ENCODE results near the gene ABCA3. TPM values are rescaled to one million over a fixed set of nuclear protein-coding genes. Genes with fewer than 3 reads are reported as not detected.

The ABCA3 gene
- total and polyA plus RNA-seq, 2 donors (not counting 1 experiment from before 2014, with no cell fraction given): 1.7 to 6.1 TPM

- Histone ChIP-seq H3K27me3 (ENCODE audit: control insufficient read depth, insufficient read depth, low read length) (no peaks in the 10 kb centered on the region), H3K4me1 (ENCODE audit: control insufficient read depth, extremely low read depth, insufficient read depth, low read length) (no peaks in the 10 kb centered on the region), H3K27ac (ENCODE audit: insufficient read depth, low read length) (no peak overlapping the region), H3K9ac (ENCODE audit: insufficient read depth, low read length) (no peak overlapping the region), H3K4me3 (replicated peaks in 1 of 4; ENCODE audit: control extremely low read depth in 1 of 4, insufficient read depth in 1 of 4, low read depth in 3 of 4, low read length in 4 of 4) (no peak overlapping the region), H3K9me3 (ENCODE audit: control insufficient read depth, insufficient read depth, low read depth, low read length) (no peaks in the 10 kb centered on the region), H3K79me2 (ENCODE audit: control insufficient read depth, insufficient read depth, low read length) (peaks cover 6% of the 10 kb centered on the region), H2AFZ (ENCODE audit: low read length) (no peak overlapping the region), H4K20me1 (ENCODE audit: control insufficient read depth, extremely low read depth, insufficient read depth, low read length) (no peaks in the 10 kb centered on the region), H3K4me2 (ENCODE audit: extremely low read depth, insufficient read depth, low read length) (no peak overlapping the region), H3K36me3 (ENCODE audit: control insufficient read depth, insufficient read depth, low read length) (peaks cover 26% of the 10 kb centered on the region)
- TF ChIP-seq EZH2 (IDR thresholded peaks at IDR 0.05; ENCODE audit: low read length, missing control alignments) (no peak), CTCF (conservative IDR thresholded peaks at IDR 0.05 in 1 of 2, IDR thresholded peaks at IDR 0.05 in 1 of 2; ENCODE audit: low read depth in 1 of 2, low read length in 2 of 2) (no peak)
- DNase-seq (ENCODE audit: low read depth in 2 of 2): no peak
These were observed 95.4 kb downstream of the ABCA3 start for GRCh38 chr16:2244926-2245795.

GRCh38 chr16:2244301-2244700 is 96.2 kb downstream of the ABCA3 start:
- no peaks in the 10 kb centered on the region for H3K27me3 ChIP-seq (ENCODE audit: control insufficient read depth, insufficient read depth, low read length)
- no peaks in the 10 kb centered on the region for H4K20me1 ChIP-seq (ENCODE audit: control insufficient read depth, extremely low read depth, insufficient read depth, low read length)
- TF ChIP-seq CTCF (conservative IDR thresholded peaks at IDR 0.05 in 1 of 2, IDR thresholded peaks at IDR 0.05 in 1 of 2; ENCODE audit: low read depth in 1 of 2, low read length in 2 of 2) (no peak), EZH2 (IDR thresholded peaks at IDR 0.05; ENCODE audit: low read length, missing control alignments) (no peak)
- H3K36me3 ChIP-seq (ENCODE audit: control insufficient read depth, insufficient read depth, low read length): peaks cover 26% of the 10 kb centered on the region
- H3K9ac ChIP-seq (ENCODE audit: insufficient read depth, low read length): no peak overlapping the region
- H3K4me1 ChIP-seq (ENCODE audit: control insufficient read depth, extremely low read depth, insufficient read depth, low read length): no peaks in the 10 kb centered on the region
- H3K4me3 ChIP-seq (replicated peaks in 1 of 4; ENCODE audit: control extremely low read depth in 1 of 4, insufficient read depth in 1 of 4, low read depth in 3 of 4, low read length in 4 of 4): no peak overlapping the region
- no peaks in the 10 kb centered on the region for H3K9me3 ChIP-seq (ENCODE audit: control insufficient read depth, insufficient read depth, low read depth, low read length)
- no peak overlapping the region for H2AFZ ChIP-seq (ENCODE audit: low read length)
- no peak for DNase-seq (ENCODE audit: low read depth in 2 of 2)
- peaks cover 4% of the 10 kb centered on the region for H3K79me2 ChIP-seq (ENCODE audit: control insufficient read depth, insufficient read depth, low read length)
- H3K27ac ChIP-seq (ENCODE audit: insufficient read depth, low read length): no peak overlapping the region
- no peak overlapping the region for H3K4me2 ChIP-seq (ENCODE audit: extremely low read depth, insufficient read depth, low read length)

GRCh38 chr16:2243781-2244180 is 96.7 kb downstream of the ABCA3 start:
- Histone ChIP-seq H3K4me2 (ENCODE audit: extremely low read depth, insufficient read depth, low read length) (no peak overlapping the region), H3K9ac (ENCODE audit: insufficient read depth, low read length) (no peak overlapping the region), H3K27me3 (ENCODE audit: control insufficient read depth, insufficient read depth, low read length) (no peaks in the 10 kb centered on the region), H3K4me3 (replicated peaks in 1 of 4; ENCODE audit: control extremely low read depth in 1 of 4, insufficient read depth in 1 of 4, low read depth in 3 of 4, low read length in 4 of 4) (no peak overlapping the region), H4K20me1 (ENCODE audit: control insufficient read depth, extremely low read depth, insufficient read depth, low read length) (no peaks in the 10 kb centered on the region), H3K4me1 (ENCODE audit: control insufficient read depth, extremely low read depth, insufficient read depth, low read length) (no peaks in the 10 kb centered on the region), H3K36me3 (ENCODE audit: control insufficient read depth, insufficient read depth, low read length) (peaks cover 26% of the 10 kb centered on the region), H2AFZ (ENCODE audit: low read length) (no peak overlapping the region), H3K79me2 (ENCODE audit: control insufficient read depth, insufficient read depth, low read length) (peaks cover 2% of the 10 kb centered on the region), H3K27ac (ENCODE audit: insufficient read depth, low read length) (no peak overlapping the region), H3K9me3 (ENCODE audit: control insufficient read depth, insufficient read depth, low read depth, low read length) (no peaks in the 10 kb centered on the region)
- TF ChIP-seq CTCF (conservative IDR thresholded peaks at IDR 0.05 in 1 of 2, IDR thresholded peaks at IDR 0.05 in 1 of 2; ENCODE audit: low read depth in 1 of 2, low read length in 2 of 2): no peak
- no peak for TF ChIP-seq EZH2 (IDR thresholded peaks at IDR 0.05; ENCODE audit: low read length, missing control alignments)
- DNase-seq (ENCODE audit: low read depth in 2 of 2): no peak

All from fibroblast of lung (primary cell).